Progenitor cell of endocrine pancreas (in vitro differentiated cells): ENCODE data around the gene SCOC. TPM values are rescaled to one million over a fixed set of nuclear protein-coding genes. Genes with fewer than 3 reads are reported as not detected.

Experiments used
- DNase-seq: peaks from one replicate; pipeline ENCODE4 v3.0.0; 2021; ENCODE audit warnings: low spot score; ENCODE audit not compliant: unreplicated experiment
- H3K27ac Mint-ChIP-seq: 2 replicates; pipeline ENCODE4 v1.8.0; 2021; ENCODE audit warnings: mild to moderate bottlenecking, moderate library complexity, mixed read lengths
- H3K27me3 Mint-ChIP-seq: 2 replicates; pipeline ENCODE4 v1.8.0; 2021; ENCODE audit warnings: mixed read lengths
- H3K36me3 Mint-ChIP-seq: 2 replicates; pipeline ENCODE4 v1.8.0; 2022; ENCODE audit warnings: mixed read lengths; ENCODE audit not compliant: insufficient read depth
- H3K4me1 Mint-ChIP-seq: 2 replicates; pipeline ENCODE4 v1.8.0; 2021; ENCODE audit warnings: low read depth, mixed read lengths
- H3K4me3 Mint-ChIP-seq: 2 replicates; pipeline ENCODE4 v1.8.0; 2021; ENCODE audit warnings: low read depth, mild to moderate bottlenecking, moderate library complexity, mixed read lengths
- H3K9me3 Mint-ChIP-seq: 2 replicates; pipeline ENCODE4 v1.8.0; 2021; ENCODE audit warnings: low read depth, mixed read lengths
- CTCF ChIP-seq: fragments of 200-600 bp; sonication (generic); IDR thresholded peaks from one replicate; pipeline ENCODE4 v1.5.0; 2021; ENCODE audit warnings: antibody characterized with exemption, mild to moderate bottlenecking; ENCODE audit not compliant: unreplicated experiment
- long read RNA-seq: library from polyadenylated mRNA; unstranded; transcript quantifications from one replicate; pipeline ENCODE4 v2.0.0, GENCODE V29; 2020
- total RNA-seq: library from RNA; stranded (reverse); gene quantifications from 2 replicates; pipeline ENCODE4 v1.2.1, GENCODE V29; 2021

The SCOC gene
- total RNA-seq = 95.6 and 97.2 TPM in 2 replicates
- long read RNA-seq, transcript SCOC-211 (4 exons, 1,959 nt) = major isoform, 392 of 741 reads
- long read RNA-seq, transcript SCOC-203 (4 exons, 1,999 nt) = minor isoform, 239 of 741 reads
- long read RNA-seq, transcript SCOC-201 (5 exons, 1,864 nt) = minor isoform, 6 of 741 reads
- long read RNA-seq, transcript SCOC-207 (3 exons, 1,838 nt) = minor isoform, 17 of 741 reads
- long read RNA-seq, partial matches to known transcripts = 24 of 741 reads
- long read RNA-seq, other reads (novel, unspliced or antisense) = 63 of 741 reads

DNA sequence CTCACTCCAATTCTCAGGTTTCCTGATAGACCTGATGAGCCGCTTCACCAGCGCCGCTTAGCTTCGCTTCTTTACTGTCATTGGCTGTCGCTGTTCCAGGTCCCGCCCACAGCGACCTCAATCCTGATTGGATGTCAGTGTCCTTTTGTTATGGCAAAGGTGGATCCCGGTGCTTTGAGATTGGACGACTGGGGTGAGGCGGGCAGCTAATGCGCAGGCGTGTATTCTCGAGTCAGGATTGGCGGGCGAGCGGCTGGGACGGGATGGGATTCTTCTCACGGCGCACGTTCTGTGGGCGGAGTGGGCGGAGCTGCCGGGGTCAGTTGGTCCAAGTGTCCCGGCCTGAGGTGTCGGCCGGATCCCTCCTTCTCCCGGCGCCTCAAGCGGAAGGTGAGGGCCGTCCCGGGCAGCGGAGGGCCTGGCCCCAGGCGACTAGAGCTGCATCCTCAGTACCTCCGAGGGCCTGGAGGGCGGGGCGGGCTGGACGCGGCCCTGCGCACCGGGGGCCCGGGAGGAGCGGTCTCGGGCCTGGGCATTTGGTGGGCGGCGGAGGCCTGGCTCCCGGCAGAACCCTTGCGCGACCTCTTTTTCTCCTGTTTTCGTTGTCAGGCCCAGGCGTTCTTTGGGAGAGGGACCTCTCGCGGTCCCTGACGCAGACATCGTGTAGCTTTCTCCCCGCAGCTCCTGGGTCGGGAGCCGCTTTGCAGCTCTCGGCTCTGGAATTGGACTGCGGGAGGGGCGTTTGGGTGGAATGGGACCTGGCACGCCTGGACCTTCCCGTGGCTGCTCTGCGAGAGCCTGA, at the start of gene SCOC:
Gene SCOC, plus strand, starts transcription at position 319 of the 802 bp plus-strand sequence. CDS start 5,525 bp downstream, outside the sequence.
- Mint-ChIP-seq H3K4me3 (no peak within 1 kb of the TSS), H3K36me3 (peaks cover 4% of the 10 kb centered on the region), H3K27ac (peak within 1 kb of the TSS; percentile 99), H3K4me1 (peaks cover 34% of the 10 kb centered on the region), H3K9me3 (no peaks in the 10 kb centered on the region), H3K27me3 (no peaks in the 10 kb centered on the region)
- no peak for TF ChIP-seq CTCF
- DNase-seq = peak; percentile 97

DNA sequence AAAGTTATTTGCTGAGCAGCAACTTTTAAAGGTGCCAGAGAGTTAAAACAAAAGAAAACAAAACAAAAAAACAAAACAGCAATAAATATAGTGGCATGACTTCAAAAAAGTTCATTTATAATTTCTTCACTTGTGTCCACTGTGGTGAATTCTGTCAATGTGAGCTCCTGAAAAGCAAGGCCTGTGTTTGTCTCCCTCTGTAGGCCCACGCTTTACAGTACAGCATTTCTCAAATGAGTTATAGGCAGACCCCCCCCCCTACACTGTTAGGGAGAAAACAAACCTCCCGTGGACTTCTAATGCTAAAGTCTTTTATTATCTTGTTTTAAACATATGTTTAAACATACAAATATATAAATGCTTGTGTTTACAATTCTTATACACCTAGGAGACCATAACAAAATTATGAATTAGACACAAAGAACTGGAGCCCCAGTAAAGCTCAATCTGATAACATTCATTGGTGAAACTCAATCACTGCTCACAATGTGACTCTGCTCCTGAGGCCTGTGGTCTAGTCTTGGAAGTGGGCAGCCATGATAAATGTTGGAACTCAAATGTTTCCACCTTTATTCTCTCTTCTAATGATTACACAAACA, 47.0 kb upstream of the SCOC start:
- no peak for DNase-seq

DNA sequence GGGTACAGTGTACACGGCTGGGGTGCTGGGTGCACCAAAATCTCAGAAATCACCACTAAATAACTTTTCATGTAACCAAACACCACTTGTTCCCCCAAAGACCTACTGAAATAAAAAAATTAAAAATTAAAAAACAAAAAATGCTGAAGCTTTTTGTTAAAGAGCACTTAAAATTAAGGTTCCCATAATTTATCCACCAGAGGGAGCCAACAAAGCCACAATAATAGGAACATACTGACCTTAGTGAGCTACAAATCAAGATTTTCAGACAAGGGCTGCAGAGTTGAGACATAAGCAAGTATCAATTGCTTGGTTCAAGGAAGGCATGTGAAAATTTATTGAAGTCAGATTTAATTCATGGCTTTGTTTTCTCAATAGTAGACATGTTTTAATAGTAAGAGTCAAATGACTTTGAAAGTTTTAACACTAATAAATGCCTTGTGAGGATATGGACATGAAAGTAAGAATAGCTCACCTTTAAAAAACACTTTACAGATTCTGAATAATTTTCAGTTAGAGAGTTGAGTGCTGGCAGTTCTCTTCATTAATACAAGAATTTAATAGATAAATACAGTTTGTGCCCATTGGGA, 43.0 kb upstream of the SCOC start:
- Mint-ChIP-seq H3K27me3 (no peaks in the 10 kb centered on the region), H3K4me3 (no peak overlapping the region), H3K4me1 (peaks cover 5% of the 10 kb centered on the region), H3K27ac (no peak overlapping the region), H3K36me3 (no peaks in the 10 kb centered on the region), H3K9me3 (no peaks in the 10 kb centered on the region)
- DNase-seq = no peak
- peak; percentile 65 for TF ChIP-seq CTCF

More for the DNA sequence above, 47.0 kb upstream of the SCOC start:
- Mint-ChIP-seq H3K9me3 (peaks cover 10% of the 10 kb centered on the region), H3K27ac (no peak overlapping the region), H3K4me3 (no peak overlapping the region), H3K4me1 (peaks cover 5% of the 10 kb centered on the region), H3K36me3 (no peaks in the 10 kb centered on the region), H3K27me3 (no peaks in the 10 kb centered on the region)
- TF ChIP-seq CTCF = peak; percentile 66

- DNase-seq = no peak
- no peak for TF ChIP-seq CTCF
- Mint-ChIP-seq H3K27ac (no peak overlapping the region), H3K4me1 (peaks cover 5% of the 10 kb centered on the region), H3K9me3 (no peaks in the 10 kb centered on the region), H3K4me3 (no peak overlapping the region), H3K27me3 (no peaks in the 10 kb centered on the region), H3K36me3 (no peaks in the 10 kb centered on the region)
Observed at GRCh38 chr4:140331245-140331644, 42.2 kb upstream of the SCOC start.

GRCh38 chr4:140331876-140332275, 41.6 kb upstream of the SCOC start:
- H3K27ac Mint-ChIP-seq = no peak overlapping the region
- no peaks in the 10 kb centered on the region for H3K36me3 Mint-ChIP-seq
- no peaks in the 10 kb centered on the region for H3K9me3 Mint-ChIP-seq
- no peak for TF ChIP-seq CTCF
- no peak for DNase-seq
- peaks cover 3% of the 10 kb centered on the region for H3K4me1 Mint-ChIP-seq
- H3K4me3 Mint-ChIP-seq = no peak overlapping the region
- no peaks in the 10 kb centered on the region for H3K27me3 Mint-ChIP-seq
